GM19455 (cell line): ENCODE results near the gene RAB3GAP1.
"Not testable (repeated sequence)": the region's sequence is repeated elsewhere in the genome, so short reads cannot be mapped to it uniquely, and the experiment has no call there.

Experiments used
- ATAC-seq: cut with Tn5 transposase; IDR thresholded peaks from one replicate; pipeline ENCODE4 v1.9.1; 2021; ENCODE audit not compliant: unreplicated experiment

Gene RAB3GAP1

GRCh38 chr2:135099802-135100483 is 47.9 kb downstream of the RAB3GAP1 start:
- ATAC-seq = no peak

GRCh38 chr2:135103843-135104242 is 51.8 kb downstream of the RAB3GAP1 start:
- ATAC-seq = no peak

- ATAC-seq = not testable (repeated sequence)
These were observed 53.6 kb downstream of the RAB3GAP1 start for GRCh38 chr2:135105513-135106316.

GRCh38 chr2:135113322-135113721 is 61.2 kb downstream of the RAB3GAP1 start:
- no peak for ATAC-seq

GRCh38 chr2:135119582-135119981 is 67.5 kb downstream of the RAB3GAP1 start:
- no peak for ATAC-seq

GRCh38 chr2:135121016-135121657 is 69.0 kb downstream of the RAB3GAP1 start:
- no peak for ATAC-seq

- not testable (repeated sequence) for ATAC-seq
These were observed 69.6 kb downstream of the RAB3GAP1 start for GRCh38 chr2:135121658-135122039.

GRCh38 chr2:135124924-135125886 is 73.1 kb downstream of the RAB3GAP1 start:
- no peak for ATAC-seq

GRCh38 chr2:135125940-135126339 is 73.8 kb downstream of the RAB3GAP1 start:
- no peak for ATAC-seq

GRCh38 chr2:135130751-135131150 is 78.7 kb downstream of the RAB3GAP1 start:
- no peak for ATAC-seq

- ATAC-seq = no peak
These were observed 80.2 kb downstream of the RAB3GAP1 start for GRCh38 chr2:135132314-135132713.

GRCh38 chr2:135140606-135141005 is 88.5 kb downstream of the RAB3GAP1 start:
- ATAC-seq = no peak

- ATAC-seq = no peak
These were observed 90.2 kb downstream of the RAB3GAP1 start for GRCh38 chr2:135142323-135142722.

GRCh38 chr2:135144343-135144742 is 92.3 kb downstream of the RAB3GAP1 start:
- no peak for ATAC-seq

- ATAC-seq = no peak
These were observed 97.2 kb downstream of the RAB3GAP1 start for GRCh38 chr2:135149251-135149650.

GRCh38 chr2:135150725-135151124 is 98.6 kb downstream of the RAB3GAP1 start:
- ATAC-seq = no peak

GRCh38 chr2:135151615-135152014 is 99.5 kb downstream of the RAB3GAP1 start:
- ATAC-seq = no peak

GRCh38 chr2:135152361-135152760 is 100.3 kb downstream of the RAB3GAP1 start:
- ATAC-seq = no peak

- ATAC-seq = no peak
These were observed 102.9 kb downstream of the RAB3GAP1 start for GRCh38 chr2:135154962-135155361.

GRCh38 chr2:135157856-135158255 is 105.8 kb downstream of the RAB3GAP1 start:
- ATAC-seq = no peak

GRCh38 chr2:135159191-135159590 is 107.1 kb downstream of the RAB3GAP1 start:
- ATAC-seq = no peak
